Measurements from ENCODE around the gene AGXT.

GRCh38 chr2:240905176-240905781 is 36.7 kb downstream of the AGXT start:
- TF ChIP-seq POLR2A (IDR thresholded peaks at IDR 0.05) = no peak
- TF ChIP-seq POLR2AphosphoS5 (IDR thresholded peaks at IDR 0.05) = no peak
- TF ChIP-seq, protein P1, sequence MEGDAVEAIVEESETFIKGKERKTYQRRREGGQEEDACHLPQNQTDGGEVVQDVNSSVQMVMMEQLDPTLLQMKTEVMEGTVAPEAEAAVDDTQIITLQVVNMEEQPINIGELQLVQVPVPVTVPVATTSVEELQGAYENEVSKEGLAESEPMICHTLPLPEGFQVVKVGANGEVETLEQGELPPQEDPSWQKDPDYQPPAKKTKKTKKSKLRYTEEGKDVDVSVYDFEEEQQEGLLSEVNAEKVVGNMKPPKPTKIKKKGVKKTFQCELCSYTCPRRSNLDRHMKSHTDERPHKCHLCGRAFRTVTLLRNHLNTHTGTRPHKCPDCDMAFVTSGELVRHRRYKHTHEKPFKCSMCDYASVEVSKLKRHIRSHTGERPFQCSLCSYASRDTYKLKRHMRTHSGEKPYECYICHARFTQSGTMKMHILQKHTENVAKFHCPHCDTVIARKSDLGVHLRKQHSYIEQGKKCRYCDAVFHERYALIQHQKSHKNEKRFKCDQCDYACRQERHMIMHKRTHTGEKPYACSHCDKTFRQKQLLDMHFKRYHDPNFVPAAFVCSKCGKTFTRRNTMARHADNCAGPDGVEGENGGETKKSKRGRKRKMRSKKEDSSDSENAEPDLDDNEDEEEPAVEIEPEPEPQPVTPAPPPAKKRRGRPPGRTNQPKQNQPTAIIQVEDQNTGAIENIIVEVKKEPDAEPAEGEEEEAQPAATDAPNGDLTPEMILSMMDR (IDR thresholded peaks at IDR 0.05) = no peak
